BJ (cell line): ENCODE results near the gene PROM1. TPM values are rescaled to one million over a fixed set of nuclear protein-coding genes. Genes with fewer than 3 reads are reported as not detected.

Experiments
- CTCF ChIA-PET: fragments of 350-600 bp; formaldehyde crosslinking; extraction: SDS; loops from one replicate; lab custom pipeline; 2021; ENCODE audit warnings: antibody characterized with exemption, inconsistent platforms; lab: Yijun Ruan, JAX
- POLR2A ChIA-PET: fragments of 300-600 bp; sonication (Branson Sonifier 250); formaldehyde crosslinking; extraction: SDS; loops from one replicate; lab custom pipeline; 2021; ENCODE audit warnings: antibody characterized with exemption; lab: Charles Lee
- DNase-seq: peaks from one replicate; pipeline ENCODE4 v3.0.0-alpha.2; 2011; ENCODE audit warnings: low read depth
- H3K27me3 ChIP-seq: 2 replicates; pipeline ENCODE4 v1.6.0; 2011; ENCODE audit warnings: low read length; ENCODE audit not compliant: control insufficient read depth, insufficient read depth
- H3K36me3 ChIP-seq: 2 replicates; pipeline ENCODE4 v1.5.1; 2011; ENCODE audit warnings: low read length; ENCODE audit not compliant: control insufficient read depth, insufficient read depth
- H3K4me3 ChIP-seq: 2 replicates; pipeline ENCODE4 v1.5.1; 2011; ENCODE audit warnings: low read depth, mild to moderate bottlenecking, control low read depth, low read length
- polyA plus RNA-seq: library from polyadenylated mRNA; depleted of rRNA; stranded (reverse); fragments of >200 nt; gene quantifications from 2 replicates; pipeline ENCODE4 v1.2.3, GENCODE V29; 2011
- TF ChIP-seq, protein P1 (sequence below): IDR thresholded peaks from 2 replicates; pipeline ENCODE4 v1.5.1; 2011; ENCODE audit warnings: low read depth, mild to moderate bottlenecking, control low read depth, inconsistent platforms, low read length, moderate library complexity; ENCODE audit not compliant: insufficient read depth

Gene PROM1
- polyA plus RNA-seq, 1 experiment = not detected

DNA sequence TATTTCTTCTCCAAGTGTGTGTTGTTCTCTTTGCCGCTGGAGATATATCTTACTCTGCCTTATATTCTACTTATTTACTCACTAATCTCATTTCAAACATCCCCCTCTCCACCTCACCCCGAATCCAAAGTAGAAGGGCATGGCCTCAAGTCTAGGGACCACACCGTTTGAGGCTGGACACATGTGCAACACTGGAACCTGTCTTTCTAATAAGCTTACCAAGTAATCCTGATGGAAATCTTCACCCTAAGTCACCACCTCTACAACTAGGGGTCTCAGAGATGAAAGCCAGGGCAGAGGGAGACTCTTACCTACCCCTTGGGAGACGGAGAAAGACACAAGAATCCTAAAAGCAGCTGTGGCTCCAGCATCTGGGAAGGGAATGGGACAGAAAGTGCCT lies 6.0 kb downstream of the PROM1 start:
- ChIA-PET CTCF (interaction anchor here (1.0 kb wide), 1 partner anchor 14 kb away, joined by 3 read pairs; no protein-coding TSS in a partner anchor), POLR2A (no interaction called here)
- no peak for DNase-seq
- no peak overlapping the region for H3K4me3 ChIP-seq
- peaks cover 23% of the 10 kb centered on the region for H3K27me3 ChIP-seq
- TF ChIP-seq, protein P1, sequence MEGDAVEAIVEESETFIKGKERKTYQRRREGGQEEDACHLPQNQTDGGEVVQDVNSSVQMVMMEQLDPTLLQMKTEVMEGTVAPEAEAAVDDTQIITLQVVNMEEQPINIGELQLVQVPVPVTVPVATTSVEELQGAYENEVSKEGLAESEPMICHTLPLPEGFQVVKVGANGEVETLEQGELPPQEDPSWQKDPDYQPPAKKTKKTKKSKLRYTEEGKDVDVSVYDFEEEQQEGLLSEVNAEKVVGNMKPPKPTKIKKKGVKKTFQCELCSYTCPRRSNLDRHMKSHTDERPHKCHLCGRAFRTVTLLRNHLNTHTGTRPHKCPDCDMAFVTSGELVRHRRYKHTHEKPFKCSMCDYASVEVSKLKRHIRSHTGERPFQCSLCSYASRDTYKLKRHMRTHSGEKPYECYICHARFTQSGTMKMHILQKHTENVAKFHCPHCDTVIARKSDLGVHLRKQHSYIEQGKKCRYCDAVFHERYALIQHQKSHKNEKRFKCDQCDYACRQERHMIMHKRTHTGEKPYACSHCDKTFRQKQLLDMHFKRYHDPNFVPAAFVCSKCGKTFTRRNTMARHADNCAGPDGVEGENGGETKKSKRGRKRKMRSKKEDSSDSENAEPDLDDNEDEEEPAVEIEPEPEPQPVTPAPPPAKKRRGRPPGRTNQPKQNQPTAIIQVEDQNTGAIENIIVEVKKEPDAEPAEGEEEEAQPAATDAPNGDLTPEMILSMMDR = no peak
- H3K36me3 ChIP-seq = no peaks in the 10 kb centered on the region

DNA sequence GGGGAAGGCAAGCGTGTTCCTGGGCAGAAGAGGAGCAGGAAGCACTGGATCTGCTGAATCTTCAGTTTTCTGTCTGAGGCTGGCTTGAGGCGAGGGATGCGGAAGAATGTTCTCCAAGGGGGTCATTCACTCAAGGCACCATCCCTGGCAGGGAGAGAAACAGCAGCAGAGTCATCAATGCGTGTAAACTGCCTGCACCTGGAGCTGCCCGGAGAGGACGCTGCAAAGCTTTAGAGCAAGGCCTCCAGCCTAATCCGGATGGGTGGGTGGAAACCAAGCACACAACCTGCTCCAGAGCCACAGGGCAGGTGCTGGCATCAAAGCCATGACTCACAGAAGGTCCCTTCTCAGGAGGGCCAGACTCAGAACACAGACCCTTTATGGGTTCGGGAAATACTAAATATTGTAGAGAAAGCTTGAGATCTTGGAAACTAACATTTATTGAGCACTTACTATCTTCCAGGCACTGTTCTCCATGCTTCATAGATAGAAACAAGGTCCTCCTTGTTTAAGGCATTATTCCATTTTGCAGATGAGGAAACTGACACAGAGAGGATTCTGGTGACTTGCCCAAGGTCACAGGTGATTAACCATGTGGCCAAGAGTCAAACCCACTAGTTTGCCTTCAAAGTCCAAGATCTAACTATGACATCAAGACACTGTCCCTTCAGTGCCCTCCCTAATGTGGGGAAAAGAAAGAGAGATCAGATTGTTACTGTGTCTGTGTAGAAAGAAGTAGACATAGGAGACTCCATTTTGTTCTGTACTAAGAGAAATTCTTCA lies 7.7 kb downstream of the PROM1 start:
- Histone ChIP-seq H3K4me3 (no peak overlapping the region), H3K27me3 (peaks cover 12% of the 10 kb centered on the region), H3K36me3 (no peaks in the 10 kb centered on the region)
- ChIA-PET POLR2A (no interaction called here), CTCF (no interaction called here)
- TF ChIP-seq, protein P1 = no peak
- no peak for DNase-seq

DNA sequence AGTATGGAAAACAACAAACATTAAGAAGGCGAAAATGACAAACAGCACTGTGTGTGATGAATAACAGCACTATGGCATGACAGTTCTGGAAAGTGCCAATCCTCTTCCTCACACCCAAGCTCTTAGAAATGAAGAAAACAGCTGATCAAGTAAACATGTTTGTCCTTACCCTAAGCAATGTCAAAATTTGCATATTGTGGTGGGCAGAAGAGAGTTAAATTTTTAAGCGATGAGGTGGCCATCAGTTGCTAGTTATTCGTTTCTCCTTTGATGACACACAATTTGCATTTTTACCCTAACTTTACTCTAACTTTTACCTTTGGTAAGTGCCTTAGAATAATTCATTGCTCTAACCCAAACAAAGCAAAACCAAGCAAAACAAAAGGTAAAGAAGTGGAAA lies 8.8 kb downstream of the PROM1 start:
- DNase-seq = no peak
- H3K36me3 ChIP-seq = no peaks in the 10 kb centered on the region
- TF ChIP-seq, protein P1 = no peak
- H3K27me3 ChIP-seq = peaks cover 8% of the 10 kb centered on the region
- ChIA-PET CTCF (no interaction called here), POLR2A (no interaction called here)
- no peak overlapping the region for H3K4me3 ChIP-seq

DNA sequence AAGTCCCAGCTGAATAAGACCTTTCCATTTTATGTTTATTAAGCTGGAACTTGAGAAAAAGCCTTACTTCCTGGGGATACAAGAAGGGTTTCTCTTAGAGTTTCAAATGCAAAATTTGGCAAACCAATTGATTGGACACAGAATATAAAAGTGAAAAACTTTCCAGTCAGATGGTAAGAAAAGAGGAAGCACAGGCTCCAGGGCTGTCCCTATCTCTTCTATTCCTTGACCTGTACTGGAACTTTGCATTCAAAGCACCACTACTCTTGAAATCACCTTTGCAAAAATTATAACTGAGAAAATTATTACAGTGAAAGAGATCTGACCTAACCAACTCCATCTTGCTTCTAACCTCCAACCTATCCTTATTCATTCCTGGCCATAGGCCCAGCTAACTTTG lies 11.7 kb downstream of the PROM1 start:
- CTCF ChIA-PET = no interaction called here
- POLR2A ChIA-PET = no interaction called here
- H3K36me3 ChIP-seq = no peaks in the 10 kb centered on the region
- H3K27me3 ChIP-seq = peaks cover 2% of the 10 kb centered on the region
- H3K4me3 ChIP-seq = no peak overlapping the region
- no peak for DNase-seq
- TF ChIP-seq, protein P1 = no peak

DNA sequence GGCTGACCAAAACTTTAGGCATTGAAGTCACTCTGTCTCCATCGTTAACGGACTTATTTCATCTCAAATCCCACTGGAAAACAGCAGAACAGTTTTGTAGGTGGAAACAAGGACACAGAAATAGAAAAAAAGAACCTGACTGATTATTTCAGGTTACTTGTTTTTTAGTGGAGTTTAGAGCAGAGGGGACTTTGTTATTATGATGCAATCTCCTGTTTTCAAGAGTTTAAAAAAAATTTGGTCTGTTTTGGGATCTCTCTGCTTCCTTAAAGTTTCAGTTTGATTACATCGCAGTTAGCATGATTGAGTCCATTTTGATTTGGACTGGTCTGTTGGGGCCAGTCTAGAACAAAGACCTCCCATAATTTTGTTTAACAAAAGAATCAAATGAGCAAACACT lies 13.6 kb downstream of the PROM1 start:
- Histone ChIP-seq H3K36me3 (no peaks in the 10 kb centered on the region), H3K27me3 (peaks cover 2% of the 10 kb centered on the region), H3K4me3 (no peak overlapping the region)
- TF ChIP-seq, protein P1 = no peak
- POLR2A ChIA-PET = no interaction called here
- no peak for DNase-seq
- CTCF ChIA-PET = no interaction called here
